Breast epithelium (tissue), 4 donors: Measurements from ENCODE around the gene C1QTNF7. TPM values are rescaled to one million over a fixed set of nuclear protein-coding genes. Genes with fewer than 3 reads are reported as not detected.

Experiments used
- DNase-seq, 2 donors: peaks; one replicate each; pipeline ENCODE4 v3.0.0-alpha.2; 2019; ENCODE audit warnings: low spot score in 2 of 2
- H3K27ac ChIP-seq, 2 donors: fragments of 200-600 bp; sonication (generic) in 1 of 2; one replicate each; pipeline ENCODE4 v1.5.1; 2016 to 2019; ENCODE audit warnings: mild to moderate bottlenecking in 1 of 2
- H3K27me3 ChIP-seq, 2 donors: fragments of 200-600 bp; sonication (generic) in 1 of 2; one replicate each; pipeline versions ENCODE4 v1.5.1 to v1.6.0; 2017 to 2019; ENCODE audit warnings: control low read depth in 1 of 2, mild to moderate bottlenecking in 1 of 2
- H3K36me3 ChIP-seq: fragments of 200-600 bp; one replicate; pipeline ENCODE4 v1.5.1; 2019
- H3K4me1 ChIP-seq, 2 donors: fragments of 200-600 bp; sonication (generic); one replicate each; pipeline ENCODE4 v1.5.1; 2016 to 2019; ENCODE audit warnings: control low read depth in 1 of 2
- H3K4me3 ChIP-seq, 3 donors: fragments of 200-600 bp; sonication (generic); 1 replicate in 2 of 3; 2 replicates in 1 of 3; pipeline ENCODE4 v1.5.1; 2016 to 2019; ENCODE audit warnings: mild to moderate bottlenecking in 3 of 3, moderate library complexity in 2 of 3
- H3K9me3 ChIP-seq, 2 donors: fragments of 200-600 bp; sonication (generic) in 1 of 2; one replicate each; pipeline ENCODE4 v1.5.1; 2016 to 2019; ENCODE audit warnings: control low read depth in 1 of 2
- POLR2A ChIP-seq: fragments of 450-650 bp; IDR thresholded peaks from one replicate; pipeline ENCODE4 v1.6.1; 2016; ENCODE audit warnings: antibody characterized with exemption, mild to moderate bottlenecking, moderate library complexity
- POLR2AphosphoS5 ChIP-seq, 3 donors: sonication (generic); formaldehyde crosslinking; IDR thresholded peaks; one replicate each; pipeline ENCODE4 v1.6.1; 2017; ENCODE audit warnings: antibody characterized with exemption in 3 of 3
- intact Hi-C: fragments of 100-400 bp; cut with DNase I; formaldehyde crosslinking; loops from one replicate; pipeline ENCODE4 v1.15.1; 2023; ENCODE audit warnings: low total_unique reads
- total RNA-seq, 3 donors: library from RNA; depleted of rRNA; stranded (reverse); fragments of >200 nt; gene quantifications; one replicate each; pipeline ENCODE4 v1.1.0, GENCODE V29; 2016
- TF ChIP-seq, protein P1 (sequence below), 3 donors: fragments of 450-650 bp; IDR thresholded peaks; one replicate each; pipeline ENCODE4 v1.5.1; 2016 to 2017; ENCODE audit warnings: antibody characterized with exemption in 3 of 3, mild to moderate bottlenecking in 3 of 3, moderate library complexity in 3 of 3

The C1QTNF7 gene
- total RNA-seq, 3 donors from 2014 or later, result 2.2 to 14.9 (median 2.6) TPM

DNA sequence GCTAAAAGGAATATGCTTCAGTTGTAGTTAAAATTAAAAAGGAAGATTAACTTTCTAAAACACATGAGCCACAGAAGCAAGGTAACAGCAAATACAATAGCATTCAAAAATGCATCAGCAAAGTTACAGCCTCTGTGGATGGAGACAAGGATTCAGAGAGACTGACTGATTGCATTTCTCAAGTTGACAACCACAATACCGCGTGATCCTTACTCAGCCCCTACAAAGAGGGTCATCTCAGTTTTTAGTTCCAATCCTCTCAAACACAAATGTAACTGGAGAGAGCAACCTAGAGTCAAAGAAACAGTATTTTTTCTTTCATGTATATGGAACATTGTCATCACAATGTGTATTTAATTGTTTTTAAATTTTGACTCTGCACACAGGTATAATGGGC lies 14.2 kb upstream of the C1QTNF7 start:
- Histone ChIP-seq H3K4me1 (no peaks in the 10 kb centered on the region), H3K9me3 (no peaks in the 10 kb centered on the region), H3K36me3 (no peaks in the 10 kb centered on the region), H3K27ac (no peak overlapping the region), H3K27me3 (no peaks in the 10 kb centered on the region), H3K4me3 (no peak overlapping the region)
- intact Hi-C loops, result no loop called here
- DNase-seq, result no peak
- TF ChIP-seq POLR2A, result no peak

DNA sequence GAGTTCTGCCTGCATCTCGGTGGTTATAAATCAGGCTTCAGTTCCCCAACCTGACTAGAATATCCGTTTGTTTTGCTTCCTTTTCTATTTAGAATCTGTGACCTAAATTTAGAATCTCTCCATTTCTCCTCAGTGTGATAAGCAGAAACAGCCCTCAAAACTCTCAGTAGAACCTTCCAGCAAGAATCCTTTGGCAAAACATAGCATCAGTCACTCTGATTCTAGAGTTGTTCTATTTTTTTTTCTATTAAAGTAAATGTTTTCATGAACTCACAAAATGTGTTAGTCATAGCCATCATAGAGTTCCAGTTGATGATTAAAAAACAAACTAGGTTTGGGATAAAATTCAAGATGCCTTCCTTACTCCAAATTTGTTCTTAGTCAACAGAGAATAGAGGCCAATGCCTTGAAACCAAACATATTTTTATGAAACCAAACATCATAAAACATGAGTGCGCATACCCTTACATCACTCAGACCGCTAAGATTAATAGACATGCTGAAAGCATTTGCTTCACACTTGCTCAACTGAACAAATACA lies 13.2 kb upstream of the C1QTNF7 start:
- intact Hi-C loops, result no loop called here
- Histone ChIP-seq H3K9me3 (no peaks in the 10 kb centered on the region), H3K27me3 (no peaks in the 10 kb centered on the region), H3K36me3 (no peaks in the 10 kb centered on the region), H3K4me3 (no peak overlapping the region), H3K4me1 (no peaks in the 10 kb centered on the region), H3K27ac (peak overlapping the region in 1 of 2 donors; percentile 52)
- peak in 1 of 3 donors; percentile 94 for TF ChIP-seq POLR2AphosphoS5 (IDR thresholded peaks at IDR 0.05)
- TF ChIP-seq, protein P1, sequence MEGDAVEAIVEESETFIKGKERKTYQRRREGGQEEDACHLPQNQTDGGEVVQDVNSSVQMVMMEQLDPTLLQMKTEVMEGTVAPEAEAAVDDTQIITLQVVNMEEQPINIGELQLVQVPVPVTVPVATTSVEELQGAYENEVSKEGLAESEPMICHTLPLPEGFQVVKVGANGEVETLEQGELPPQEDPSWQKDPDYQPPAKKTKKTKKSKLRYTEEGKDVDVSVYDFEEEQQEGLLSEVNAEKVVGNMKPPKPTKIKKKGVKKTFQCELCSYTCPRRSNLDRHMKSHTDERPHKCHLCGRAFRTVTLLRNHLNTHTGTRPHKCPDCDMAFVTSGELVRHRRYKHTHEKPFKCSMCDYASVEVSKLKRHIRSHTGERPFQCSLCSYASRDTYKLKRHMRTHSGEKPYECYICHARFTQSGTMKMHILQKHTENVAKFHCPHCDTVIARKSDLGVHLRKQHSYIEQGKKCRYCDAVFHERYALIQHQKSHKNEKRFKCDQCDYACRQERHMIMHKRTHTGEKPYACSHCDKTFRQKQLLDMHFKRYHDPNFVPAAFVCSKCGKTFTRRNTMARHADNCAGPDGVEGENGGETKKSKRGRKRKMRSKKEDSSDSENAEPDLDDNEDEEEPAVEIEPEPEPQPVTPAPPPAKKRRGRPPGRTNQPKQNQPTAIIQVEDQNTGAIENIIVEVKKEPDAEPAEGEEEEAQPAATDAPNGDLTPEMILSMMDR (IDR thresholded peaks at IDR 0.05), result no peak
- no peak for DNase-seq

DNA sequence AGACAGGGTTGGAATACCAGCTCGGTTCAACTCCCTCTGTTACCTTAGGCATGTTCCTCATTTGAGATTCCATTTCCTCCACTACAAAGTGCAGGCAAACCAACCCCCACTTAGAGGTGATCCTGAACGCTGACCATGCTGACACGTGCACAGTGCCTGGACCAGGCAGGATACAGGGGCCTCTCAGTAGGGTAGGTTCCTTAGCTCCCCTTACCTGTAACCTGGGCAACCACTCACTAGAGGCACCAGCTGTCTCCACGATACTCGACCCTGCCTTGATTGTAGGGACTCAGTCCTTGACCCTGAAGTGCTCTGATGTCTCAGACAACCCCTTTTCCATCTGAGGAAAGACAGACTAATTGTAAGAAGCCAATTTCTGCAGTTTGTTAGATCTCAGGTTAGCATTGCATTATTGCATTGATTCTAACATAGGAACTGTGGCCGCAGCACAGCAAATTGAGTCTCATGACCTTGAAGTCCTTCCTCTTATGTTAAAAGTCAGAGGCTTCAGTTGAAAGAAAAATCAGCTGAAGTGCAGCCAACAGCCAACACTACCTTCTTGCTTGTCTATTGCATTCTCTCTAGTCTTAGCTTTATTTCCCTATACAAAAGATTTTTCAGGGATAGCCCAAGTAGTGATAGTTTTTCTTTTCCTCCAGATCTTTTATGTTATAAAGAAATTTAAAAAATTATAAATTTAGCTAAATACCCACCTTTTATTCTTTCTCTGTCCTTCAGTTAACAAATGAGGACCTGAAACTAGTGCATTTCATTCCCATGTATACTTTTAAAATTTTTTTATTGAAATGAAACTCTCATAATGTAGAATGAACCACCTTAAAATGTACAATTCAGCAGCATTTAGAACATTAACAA lies 11.2 kb upstream of the C1QTNF7 start:
- no peaks in the 10 kb centered on the region for H3K4me1 ChIP-seq
- no peak overlapping the region for H3K27ac ChIP-seq

DNA sequence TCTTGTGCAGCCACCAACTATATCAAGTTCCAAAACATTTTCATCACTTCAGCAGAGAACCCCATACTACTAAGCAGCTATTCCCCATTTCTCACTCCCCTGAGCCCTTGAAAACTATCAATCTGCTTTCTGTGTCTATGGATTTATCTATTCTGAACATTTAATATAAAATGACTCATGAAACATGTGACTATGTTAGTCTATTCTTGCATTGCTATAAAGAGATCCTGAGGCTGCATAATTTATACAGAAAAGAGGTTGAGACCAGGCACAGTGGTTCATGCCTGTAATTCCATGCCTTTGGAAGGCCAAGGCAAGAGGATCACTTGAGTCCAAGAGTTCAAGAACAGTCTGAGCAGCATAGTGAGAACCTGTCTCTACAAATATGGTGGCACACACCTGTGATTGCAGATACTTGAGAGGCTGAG lies 10.6 kb upstream of the C1QTNF7 start:
- no peak overlapping the region for H3K4me3 ChIP-seq
- H3K9me3 ChIP-seq, result no peaks in the 10 kb centered on the region
- TF ChIP-seq, protein P1 (IDR thresholded peaks at IDR 0.05), result no peak
- TF ChIP-seq POLR2AphosphoS5 (IDR thresholded peaks at IDR 0.05) (no peak), POLR2A (no peak)
- H3K4me1 ChIP-seq, result no peaks in the 10 kb centered on the region
- intact Hi-C loops, result no loop called here
- no peak for DNase-seq
- H3K27ac ChIP-seq, result no peak overlapping the region
- H3K27me3 ChIP-seq, result no peaks in the 10 kb centered on the region
- no peaks in the 10 kb centered on the region for H3K36me3 ChIP-seq

More for the DNA sequence above, 11.2 kb upstream of the C1QTNF7 start:
- intact Hi-C loops, result no loop called here
- TF ChIP-seq, protein P1 (IDR thresholded peaks at IDR 0.05), result no peak
- TF ChIP-seq POLR2A (no peak), POLR2AphosphoS5 (IDR thresholded peaks at IDR 0.05) (no peak)
- no peaks in the 10 kb centered on the region for H3K27me3 ChIP-seq
- H3K9me3 ChIP-seq, result no peaks in the 10 kb centered on the region
- no peaks in the 10 kb centered on the region for H3K36me3 ChIP-seq
- no peak for DNase-seq
- H3K4me3 ChIP-seq, result no peak overlapping the region

DNA sequence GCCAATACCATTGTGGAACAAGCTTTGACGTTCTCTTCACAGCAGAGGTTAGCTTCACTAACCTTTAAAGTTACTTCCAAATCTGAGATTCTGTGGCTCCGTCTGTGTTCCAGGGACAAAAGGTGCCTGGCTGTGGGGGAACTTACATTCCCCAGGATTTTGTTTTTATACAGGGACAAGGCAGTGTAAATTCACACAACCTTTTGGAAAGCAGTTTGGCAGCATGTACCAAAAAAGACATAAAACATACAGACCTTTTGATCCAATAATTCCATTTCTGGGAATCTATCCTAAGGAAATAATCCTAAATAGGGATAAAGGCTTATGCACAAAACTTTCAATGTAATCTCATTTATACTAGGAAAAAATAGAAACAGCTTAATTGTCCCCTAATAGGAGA lies 8.9 kb upstream of the C1QTNF7 start:
- TF ChIP-seq, protein P1 (IDR thresholded peaks at IDR 0.05), result no peak
- no peak for TF ChIP-seq POLR2A
- no peak for TF ChIP-seq POLR2AphosphoS5 (IDR thresholded peaks at IDR 0.05)
- H3K27ac ChIP-seq, result no peak overlapping the region
- DNase-seq, result no peak
- H3K9me3 ChIP-seq, result no peaks in the 10 kb centered on the region
- no peaks in the 10 kb centered on the region for H3K4me1 ChIP-seq
- H3K36me3 ChIP-seq, result no peaks in the 10 kb centered on the region
- intact Hi-C loops, result no loop called here
- H3K4me3 ChIP-seq, result no peak overlapping the region
- no peaks in the 10 kb centered on the region for H3K27me3 ChIP-seq
